HG02623 (cell line): Measurements from ENCODE around the gene FER1L5.

Experiments used
- ATAC-seq: cut with Tn5 transposase; IDR thresholded peaks from one replicate; pipeline ENCODE4 v1.9.1; 2021; ENCODE audit warnings: moderate library complexity; ENCODE audit not compliant: unreplicated experiment

FER1L5 gene

GRCh38 chr2:96679848-96680247 is 37.3 kb downstream of the FER1L5 start:
- ATAC-seq = no peak

- ATAC-seq = no peak
Measured at GRCh38 chr2:96680561-96681141, 38.1 kb downstream of the FER1L5 start.

GRCh38 chr2:96681540-96681939 is 39.0 kb downstream of the FER1L5 start:
- ATAC-seq = no peak

GRCh38 chr2:96683307-96683706 is 40.7 kb downstream of the FER1L5 start:
- no peak for ATAC-seq

GRCh38 chr2:96683972-96684820 is 41.6 kb downstream of the FER1L5 start:
- no peak for ATAC-seq

- ATAC-seq = no peak
Measured at GRCh38 chr2:96684883-96685576, 42.5 kb downstream of the FER1L5 start.

- no peak for ATAC-seq
Measured at GRCh38 chr2:96685577-96686459, 43.3 kb downstream of the FER1L5 start.

- ATAC-seq = no peak
Measured at GRCh38 chr2:96687266-96687665, 44.7 kb downstream of the FER1L5 start.

GRCh38 chr2:96687711-96688640 is 45.4 kb downstream of the FER1L5 start:
- no peak for ATAC-seq

- ATAC-seq = no peak
Measured at GRCh38 chr2:96688649-96689430, 46.3 kb downstream of the FER1L5 start.

- ATAC-seq = no peak
Measured at GRCh38 chr2:96689431-96689991, 46.9 kb downstream of the FER1L5 start.

- ATAC-seq = no peak
Measured at GRCh38 chr2:96690306-96691021, 47.9 kb downstream of the FER1L5 start.

- ATAC-seq = no peak
Measured at GRCh38 chr2:96691022-96691612, 48.6 kb downstream of the FER1L5 start.

- no peak for ATAC-seq
Measured at GRCh38 chr2:96692094-96692971, 49.8 kb downstream of the FER1L5 start.

GRCh38 chr2:96693286-96694200 is 51.0 kb downstream of the FER1L5 start:
- no peak for ATAC-seq

- no peak for ATAC-seq
Measured at GRCh38 chr2:96694279-96694678, 51.7 kb downstream of the FER1L5 start.
